GM23338 (cell line): ENCODE results near the gene TCP10L. TPM values are rescaled to one million over a fixed set of nuclear protein-coding genes. Genes with fewer than 3 reads are reported as not detected.

Experiments used
- ATAC-seq: fragments of 200-7000 bp; cut with Tn5 transposase; 3 replicates; pipeline ENCODE4 v1.9.1; 2020
- DNase-seq: peaks from one replicate; pipeline ENCODE4 v3.0.0-alpha.2; 2015; ENCODE audit warnings: low spot score
- H2AFZ ChIP-seq: fragments of 200-600 bp; sonication (generic); 2 replicates; pipeline ENCODE4 v1.8.0; 2016; ENCODE audit warnings: antibody characterized with exemption, mild to moderate bottlenecking, moderate library complexity
- H3F3A ChIP-seq: fragments of 200-600 bp; sonication (generic); replicated peaks from 2 replicates; pipeline ENCODE4 v1.8.0; 2017; ENCODE audit warnings: antibody characterized with exemption, mixed run types, low read depth
- H3K27ac ChIP-seq: fragments of 200-600 bp; sonication (generic); 2 replicates; pipeline ENCODE4 v1.6.1; 2016; ENCODE audit warnings: low read depth
- H3K27me3 ChIP-seq: fragments of 200-600 bp; sonication (generic); 2 replicates; pipeline ENCODE4 v1.8.0; 2016; ENCODE audit warnings: mild to moderate bottlenecking, mixed run types, moderate library complexity; ENCODE audit not compliant: insufficient read depth
- H3K36me3 ChIP-seq: fragments of 200-600 bp; sonication (generic); 2 replicates; pipeline ENCODE4 v1.8.0; 2016; ENCODE audit warnings: mild to moderate bottlenecking; ENCODE audit not compliant: insufficient read depth
- H3K4me1 ChIP-seq: fragments of 200-600 bp; sonication (generic); 2 replicates; pipeline ENCODE4 v1.8.0; 2016; ENCODE audit warnings: mild to moderate bottlenecking, moderate library complexity; ENCODE audit not compliant: insufficient read depth
- H3K4me2 ChIP-seq: fragments of 200-600 bp; sonication (generic); 2 replicates; pipeline ENCODE4 v1.7.1; 2017; ENCODE audit warnings: mixed run types
- H3K4me3 ChIP-seq: fragments of 200-600 bp; sonication (generic); 2 replicates; pipeline ENCODE4 v1.6.1; 2016; ENCODE audit warnings: mixed run types
- H3K79me2 ChIP-seq: fragments of 200-600 bp; sonication (generic); replicated peaks from 2 replicates; pipeline ENCODE4 v1.8.0; 2017; ENCODE audit warnings: mild to moderate bottlenecking; ENCODE audit not compliant: insufficient read depth
- H3K9me2 ChIP-seq: fragments of 200-600 bp; sonication (generic); 2 replicates; pipeline ENCODE4 v1.8.0; 2017; ENCODE audit not compliant: insufficient read depth
- H4K20me1 ChIP-seq: fragments of 200-600 bp; sonication (generic); replicated peaks from 2 replicates; pipeline ENCODE4 v1.8.0; 2017; ENCODE audit warnings: mild to moderate bottlenecking; ENCODE audit not compliant: insufficient read depth
- H3K27ac Mint-ChIP-seq: 2 replicates; pipeline ENCODE4 v1.8.0; 2020; ENCODE audit warnings: inconsistent platforms, mild to moderate bottlenecking, moderate library complexity, mixed read lengths
- H3K27me3 Mint-ChIP-seq: 3 replicates; pipeline ENCODE4 v1.8.0; 2022; ENCODE audit warnings: low read depth, mild to moderate bottlenecking, moderate library complexity, mixed read lengths, inconsistent platforms; ENCODE audit not compliant: insufficient read depth, poor library complexity
- H3K36me3 Mint-ChIP-seq: 3 replicates; pipeline ENCODE4 v1.8.0; 2021; ENCODE audit warnings: low read depth, mild to moderate bottlenecking, inconsistent platforms, moderate library complexity, mixed read lengths
- H3K4me1 Mint-ChIP-seq: 3 replicates; pipeline ENCODE4 v1.8.0; 2020; ENCODE audit warnings: mild to moderate bottlenecking, inconsistent platforms, mixed read lengths
- H3K4me3 Mint-ChIP-seq: 3 replicates; pipeline ENCODE4 v1.8.0; 2021; ENCODE audit warnings: moderate library complexity, mild to moderate bottlenecking, inconsistent platforms, mixed read lengths
- H3K9me3 Mint-ChIP-seq: 3 replicates; pipeline ENCODE4 v1.8.0; 2020; ENCODE audit warnings: moderate library complexity, mild to moderate bottlenecking, inconsistent platforms, mixed read lengths
- CREB1 ChIP-seq: fragments of 250-450 bp; sonication (Bioruptor Pico); IDR thresholded peaks from 2 replicates; pipeline ENCODE4 v1.5.0; 2020; ENCODE audit warnings: low read depth, mild to moderate bottlenecking, moderate library complexity
- EZH2phosphoT487 ChIP-seq: fragments of 200-600 bp; sonication (generic); IDR thresholded peaks from one replicate; pipeline ENCODE4 v1.8.1; 2018; ENCODE audit warnings: antibody characterized with exemption; ENCODE audit not compliant: unreplicated experiment
- JUNB ChIP-seq: IDR thresholded peaks from one replicate; pipeline ENCODE4 v1.6.1; 2016; ENCODE audit warnings: antibody characterized with exemption; ENCODE audit not compliant: unreplicated experiment
- ZNF114 ChIP-seq: fragments of 250-450 bp; sonication (Bioruptor Pico); IDR thresholded peaks from 2 replicates; pipeline ENCODE4 v1.5.0; 2020; ENCODE audit warnings: mild to moderate bottlenecking, moderate library complexity
- ZNF331 ChIP-seq: fragments of 250-450 bp; sonication (Bioruptor Pico); IDR thresholded peaks from 2 replicates; pipeline ENCODE4 v1.5.0; 2020; ENCODE audit warnings: low read depth, mild to moderate bottlenecking, moderate library complexity
- polyA plus RNA-seq: library from polyadenylated mRNA; unstranded; fragments of >200 nt; fragmentation: Nextera tagmentation; extraction: Ambion mirVana; gene quantifications from 2 replicates; pipeline ENCODE4 v1.2.1, GENCODE V29; 2016
- total RNA-seq: library from RNA; depleted of rRNA; stranded (reverse); fragments of >200 nt; shearing (Covaris generic); gene quantifications from 2 replicates; pipeline ENCODE4 v1.2.3, GENCODE V29; 2014
- TF ChIP-seq, protein P1 (sequence below): fragments of 250-450 bp; sonication (Bioruptor Pico); IDR thresholded peaks from 2 replicates; pipeline ENCODE4 v1.5.0; 2020; ENCODE audit warnings: mild to moderate bottlenecking, moderate library complexity
- TF ChIP-seq, protein P2 (sequence below): IDR thresholded peaks from 2 replicates; pipeline ENCODE4 v1.6.1; 2016; ENCODE audit warnings: antibody characterized with exemption

Gene TCP10L
- total and polyA plus RNA-seq, 2 experiments from 2014 or later: 0.10 to 0.65 TPM

DNA sequence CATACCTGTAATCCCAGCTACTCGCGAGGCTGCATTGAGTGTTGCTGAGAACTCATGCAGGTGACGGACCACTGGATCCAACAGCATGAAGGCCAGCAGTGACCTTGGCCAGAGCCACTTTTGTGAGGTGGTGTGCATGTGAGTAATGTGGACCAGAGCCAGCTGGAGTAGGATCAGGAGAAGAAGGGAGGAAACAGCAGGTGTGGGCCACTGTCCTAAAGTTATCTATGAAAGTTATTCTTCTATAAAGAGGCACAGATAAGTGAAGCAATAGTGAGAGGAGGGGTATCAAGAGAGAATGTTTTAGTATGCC lies 47.8 kb downstream of the TCP10L start:
- no peak overlapping the region for H3K4me3 Mint-ChIP-seq
- ATAC-seq (no peak), DNase-seq (no peak)
- Histone ChIP-seq H3K36me3 (no peaks in the 10 kb centered on the region), H3K79me2 (no peaks in the 10 kb centered on the region), H3F3A (peaks cover 5% of the 10 kb centered on the region; the same call in 1 of the 2 replicates), H3K4me1 (peaks cover 9% of the 10 kb centered on the region), H2AFZ (no peak overlapping the region), H3K4me2 (no peak overlapping the region), H3K9me2 (no peaks in the 10 kb centered on the region), H3K4me3 (no peak overlapping the region), H3K27ac (no peak overlapping the region), H4K20me1 (no peaks in the 10 kb centered on the region), H3K27me3 (no peaks in the 10 kb centered on the region)
- peaks cover 4% of the 10 kb centered on the region for H3K27me3 Mint-ChIP-seq
- H3K27ac Mint-ChIP-seq: no peak overlapping the region
- no peaks in the 10 kb centered on the region for H3K36me3 Mint-ChIP-seq
- no peaks in the 10 kb centered on the region; the same call in 2 of the 3 replicates for H3K9me3 Mint-ChIP-seq
- peaks cover 14% of the 10 kb centered on the region for H3K4me1 Mint-ChIP-seq
- TF ChIP-seq ZNF114 (CRISPR knock-in tag) (no peak), JUNB (no peak), CREB1 (no peak), EZH2phosphoT487 (no peak), ZNF331 (CRISPR knock-in tag) (no peak)
- TF ChIP-seq, protein P1, sequence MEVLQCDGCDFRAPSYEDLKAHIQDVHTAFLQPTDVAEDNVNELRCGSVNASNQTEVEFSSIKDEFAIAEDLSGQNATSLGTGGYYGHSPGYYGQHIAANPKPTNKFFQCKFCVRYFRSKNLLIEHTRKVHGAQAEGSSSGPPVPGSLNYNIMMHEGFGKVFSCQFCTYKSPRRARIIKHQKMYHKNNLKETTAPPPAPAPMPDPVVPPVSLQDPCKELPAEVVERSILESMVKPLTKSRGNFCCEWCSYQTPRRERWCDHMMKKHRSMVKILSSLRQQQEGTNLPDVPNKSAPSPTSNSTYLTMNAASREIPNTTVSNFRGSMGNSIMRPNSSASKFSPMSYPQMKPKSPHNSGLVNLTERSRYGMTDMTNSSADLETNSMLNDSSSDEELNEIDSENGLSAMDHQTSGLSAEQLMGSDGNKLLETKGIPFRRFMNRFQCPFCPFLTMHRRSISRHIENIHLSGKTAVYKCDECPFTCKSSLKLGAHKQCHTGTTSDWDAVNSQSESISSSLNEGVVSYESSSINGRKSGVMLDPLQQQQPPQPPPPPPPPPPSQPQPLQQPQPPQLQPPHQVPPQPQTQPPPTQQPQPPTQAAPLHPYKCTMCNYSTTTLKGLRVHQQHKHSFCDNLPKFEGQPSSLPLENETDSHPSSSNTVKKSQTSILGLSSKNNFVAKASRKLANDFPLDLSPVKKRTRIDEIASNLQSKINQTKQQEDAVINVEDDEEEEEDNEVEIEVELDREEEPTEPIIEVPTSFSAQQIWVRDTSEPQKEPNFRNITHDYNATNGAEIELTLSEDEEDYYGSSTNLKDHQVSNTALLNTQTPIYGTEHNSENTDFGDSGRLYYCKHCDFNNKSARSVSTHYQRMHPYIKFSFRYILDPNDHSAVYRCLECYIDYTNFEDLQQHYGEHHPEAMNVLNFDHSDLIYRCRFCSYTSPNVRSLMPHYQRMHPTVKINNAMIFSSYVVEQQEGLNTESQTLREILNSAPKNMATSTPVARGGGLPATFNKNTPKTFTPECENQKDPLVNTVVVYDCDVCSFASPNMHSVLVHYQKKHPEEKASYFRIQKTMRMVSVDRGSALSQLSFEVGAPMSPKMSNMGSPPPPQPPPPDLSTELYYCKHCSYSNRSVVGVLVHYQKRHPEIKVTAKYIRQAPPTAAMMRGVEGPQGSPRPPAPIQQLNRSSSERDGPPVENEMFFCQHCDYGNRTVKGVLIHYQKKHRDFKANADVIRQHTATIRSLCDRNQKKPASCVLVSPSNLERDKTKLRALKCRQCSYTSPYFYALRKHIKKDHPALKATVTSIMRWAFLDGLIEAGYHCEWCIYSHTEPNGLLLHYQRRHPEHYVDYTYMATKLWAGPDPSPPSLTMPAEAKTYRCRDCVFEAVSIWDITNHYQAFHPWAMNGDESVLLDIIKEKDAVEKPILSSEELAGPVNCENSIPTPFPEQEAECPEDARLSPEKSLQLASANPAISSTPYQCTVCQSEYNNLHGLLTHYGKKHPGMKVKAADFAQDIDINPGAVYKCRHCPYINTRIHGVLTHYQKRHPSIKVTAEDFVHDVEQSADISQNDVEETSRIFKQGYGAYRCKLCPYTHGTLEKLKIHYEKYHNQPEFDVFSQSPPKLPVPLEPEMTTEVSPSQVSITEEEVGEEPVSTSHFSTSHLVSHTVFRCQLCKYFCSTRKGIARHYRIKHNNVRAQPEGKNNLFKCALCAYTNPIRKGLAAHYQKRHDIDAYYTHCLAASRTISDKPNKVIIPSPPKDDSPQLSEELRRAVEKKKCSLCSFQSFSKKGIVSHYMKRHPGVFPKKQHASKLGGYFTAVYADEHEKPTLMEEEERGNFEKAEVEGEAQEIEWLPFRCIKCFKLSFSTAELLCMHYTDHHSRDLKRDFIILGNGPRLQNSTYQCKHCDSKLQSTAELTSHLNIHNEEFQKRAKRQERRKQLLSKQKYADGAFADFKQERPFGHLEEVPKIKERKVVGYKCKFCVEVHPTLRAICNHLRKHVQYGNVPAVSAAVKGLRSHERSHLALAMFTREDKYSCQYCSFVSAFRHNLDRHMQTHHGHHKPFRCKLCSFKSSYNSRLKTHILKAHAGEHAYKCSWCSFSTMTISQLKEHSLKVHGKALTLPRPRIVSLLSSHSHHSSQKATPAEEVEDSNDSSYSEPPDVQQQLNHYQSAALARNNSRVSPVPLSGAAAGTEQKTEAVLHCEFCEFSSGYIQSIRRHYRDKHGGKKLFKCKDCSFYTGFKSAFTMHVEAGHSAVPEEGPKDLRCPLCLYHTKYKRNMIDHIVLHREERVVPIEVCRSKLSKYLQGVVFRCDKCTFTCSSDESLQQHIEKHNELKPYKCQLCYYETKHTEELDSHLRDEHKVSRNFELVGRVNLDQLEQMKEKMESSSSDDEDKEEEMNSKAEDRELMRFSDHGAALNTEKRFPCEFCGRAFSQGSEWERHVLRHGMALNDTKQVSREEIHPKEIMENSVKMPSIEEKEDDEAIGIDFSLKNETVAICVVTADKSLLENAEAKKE (CRISPR knock-in tag): no peak
- TF ChIP-seq, protein P2, sequence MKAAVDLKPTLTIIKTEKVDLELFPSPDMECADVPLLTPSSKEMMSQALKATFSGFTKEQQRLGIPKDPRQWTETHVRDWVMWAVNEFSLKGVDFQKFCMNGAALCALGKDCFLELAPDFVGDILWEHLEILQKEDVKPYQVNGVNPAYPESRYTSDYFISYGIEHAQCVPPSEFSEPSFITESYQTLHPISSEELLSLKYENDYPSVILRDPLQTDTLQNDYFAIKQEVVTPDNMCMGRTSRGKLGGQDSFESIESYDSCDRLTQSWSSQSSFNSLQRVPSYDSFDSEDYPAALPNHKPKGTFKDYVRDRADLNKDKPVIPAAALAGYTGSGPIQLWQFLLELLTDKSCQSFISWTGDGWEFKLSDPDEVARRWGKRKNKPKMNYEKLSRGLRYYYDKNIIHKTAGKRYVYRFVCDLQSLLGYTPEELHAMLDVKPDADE: no peak
